ENCODE results near the gene SCD5. TPM values are rescaled to one million over a fixed set of nuclear protein-coding genes. Genes with fewer than 3 reads are reported as not detected.

Gene SCD5
- total RNA-seq, 2 donors from 2014 or later: 0.52 to 1.9 TPM

DNA sequence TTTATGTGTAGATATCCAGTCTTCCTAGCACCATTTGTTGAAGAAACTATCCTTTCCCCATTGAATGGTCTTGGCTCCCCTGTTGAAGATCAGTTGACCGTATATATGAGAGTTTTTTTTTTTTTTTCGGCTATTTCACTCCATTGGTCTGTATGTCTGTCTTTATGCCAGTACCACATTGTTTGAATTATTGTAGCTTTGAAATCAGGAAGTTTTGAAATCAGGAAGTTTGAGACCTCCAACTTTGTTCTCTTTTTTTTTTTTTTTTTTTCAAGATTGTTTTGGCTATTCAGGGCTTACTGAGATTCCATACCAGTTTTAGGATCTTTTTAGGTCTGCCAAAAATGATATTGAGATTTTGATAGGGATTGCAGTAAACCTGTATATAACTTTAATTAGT, 4.3 kb upstream of the SCD5 start:
- Mint-ChIP-seq H3K9me3 (no peaks in the 10 kb centered on the region), H3K27ac (no peak overlapping the region), H3K36me3 (no peaks in the 10 kb centered on the region)
- DNase-seq (ENCODE audit: low spot score in 2 of 2): no peak
- no peak for ATAC-seq

DNA sequence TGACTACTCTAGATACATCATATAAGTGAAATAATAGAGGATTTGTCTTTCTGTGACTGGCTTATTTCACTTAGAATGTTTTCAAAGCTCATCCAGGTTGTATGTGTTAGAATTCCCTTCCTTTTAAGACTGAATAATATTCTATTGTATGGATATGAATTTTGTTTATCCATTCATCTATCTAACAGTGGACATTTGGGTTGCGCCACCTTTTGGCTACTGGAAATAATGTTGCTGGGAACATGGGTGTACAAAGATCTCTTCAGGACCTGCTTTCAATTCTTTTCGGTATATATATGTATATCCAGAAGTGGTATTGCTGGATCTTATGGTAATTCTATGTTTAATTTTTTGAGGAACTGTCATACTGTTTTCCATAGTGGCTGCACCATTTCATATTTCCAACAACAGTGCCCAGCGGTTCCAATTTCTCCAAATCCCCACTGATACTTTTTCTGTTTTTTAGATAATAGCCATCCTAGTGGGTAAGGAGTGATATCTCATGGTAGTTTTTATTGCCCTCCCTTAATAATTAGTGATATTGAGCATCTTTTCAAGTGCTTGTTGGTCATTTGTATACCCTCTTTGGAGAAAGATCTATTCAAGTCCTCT, 3.4 kb upstream of the SCD5 start:
- DNase-seq (ENCODE audit: low spot score in 2 of 2) (no peak), ATAC-seq (no peak)
- Mint-ChIP-seq H3K27ac (no peak overlapping the region), H3K9me3 (no peaks in the 10 kb centered on the region), H3K36me3 (no peaks in the 10 kb centered on the region)

GRCh38 chr4:82799006-82799881, 648 bp upstream of the SCD5 start:
- no peak for DNase-seq (ENCODE audit: low spot score in 2 of 2)
- peak; percentile 15 to 29 for ATAC-seq
- Mint-ChIP-seq H3K27ac (no peak overlapping the region), H3K36me3 (no peaks in the 10 kb centered on the region), H3K9me3 (no peaks in the 10 kb centered on the region)

- no peak overlapping the region for H3K27ac Mint-ChIP-seq
- ATAC-seq (no peak), DNase-seq (ENCODE audit: low spot score in 2 of 2) (peak in 1 of 2 donors; percentile 22)
- no peaks in the 10 kb centered on the region for H3K36me3 Mint-ChIP-seq
- no peaks in the 10 kb centered on the region for H3K9me3 Mint-ChIP-seq
Measured at GRCh38 chr4:82797405-82798111, 1.0 kb downstream of the SCD5 start.

GRCh38 chr4:82797040-82797404, 1.6 kb downstream of the SCD5 start:
- ATAC-seq: no peak
- H3K9me3 Mint-ChIP-seq: no peaks in the 10 kb centered on the region
- H3K36me3 Mint-ChIP-seq: no peaks in the 10 kb centered on the region
- no peak for DNase-seq (ENCODE audit: low spot score in 2 of 2)
- no peak overlapping the region for H3K27ac Mint-ChIP-seq

- DNase-seq (ENCODE audit: low spot score in 2 of 2) (no peak), ATAC-seq (no peak)
- Mint-ChIP-seq H3K36me3 (no peaks in the 10 kb centered on the region), H3K9me3 (no peaks in the 10 kb centered on the region), H3K27ac (no peak overlapping the region)
Measured at GRCh38 chr4:82792912-82793649, 5.5 kb downstream of the SCD5 start.

DNA sequence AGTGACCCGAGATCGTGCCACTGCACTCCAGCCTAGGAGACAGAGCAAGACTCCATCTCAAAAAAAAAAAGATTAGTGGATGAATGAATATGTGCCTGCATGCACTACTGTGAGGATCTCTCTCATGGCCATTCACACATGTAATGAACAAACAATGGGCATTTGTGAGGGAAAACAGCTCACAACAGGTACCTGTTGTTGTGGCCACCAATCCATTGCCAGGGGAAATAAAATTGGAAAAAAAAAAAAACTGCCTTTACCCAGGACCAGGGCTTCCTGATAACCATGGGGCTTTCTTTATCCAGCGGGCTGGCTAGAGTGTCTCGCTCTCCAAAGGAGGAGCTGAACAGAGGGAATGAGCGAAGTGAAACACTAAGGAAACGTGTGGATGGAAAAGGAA, 7.4 kb downstream of the SCD5 start:
- Mint-ChIP-seq H3K36me3 (no peaks in the 10 kb centered on the region), H3K9me3 (no peaks in the 10 kb centered on the region), H3K27ac (no peak overlapping the region)
- no peak for ATAC-seq
- no peak for DNase-seq (ENCODE audit: low spot score in 2 of 2)

- Mint-ChIP-seq H3K9me3 (no peaks in the 10 kb centered on the region), H3K36me3 (no peaks in the 10 kb centered on the region), H3K27ac (no peak overlapping the region)
- ATAC-seq: no peak
- DNase-seq (ENCODE audit: low spot score in 2 of 2): no peak
Measured at GRCh38 chr4:82790060-82790660, 8.4 kb downstream of the SCD5 start.

DNA sequence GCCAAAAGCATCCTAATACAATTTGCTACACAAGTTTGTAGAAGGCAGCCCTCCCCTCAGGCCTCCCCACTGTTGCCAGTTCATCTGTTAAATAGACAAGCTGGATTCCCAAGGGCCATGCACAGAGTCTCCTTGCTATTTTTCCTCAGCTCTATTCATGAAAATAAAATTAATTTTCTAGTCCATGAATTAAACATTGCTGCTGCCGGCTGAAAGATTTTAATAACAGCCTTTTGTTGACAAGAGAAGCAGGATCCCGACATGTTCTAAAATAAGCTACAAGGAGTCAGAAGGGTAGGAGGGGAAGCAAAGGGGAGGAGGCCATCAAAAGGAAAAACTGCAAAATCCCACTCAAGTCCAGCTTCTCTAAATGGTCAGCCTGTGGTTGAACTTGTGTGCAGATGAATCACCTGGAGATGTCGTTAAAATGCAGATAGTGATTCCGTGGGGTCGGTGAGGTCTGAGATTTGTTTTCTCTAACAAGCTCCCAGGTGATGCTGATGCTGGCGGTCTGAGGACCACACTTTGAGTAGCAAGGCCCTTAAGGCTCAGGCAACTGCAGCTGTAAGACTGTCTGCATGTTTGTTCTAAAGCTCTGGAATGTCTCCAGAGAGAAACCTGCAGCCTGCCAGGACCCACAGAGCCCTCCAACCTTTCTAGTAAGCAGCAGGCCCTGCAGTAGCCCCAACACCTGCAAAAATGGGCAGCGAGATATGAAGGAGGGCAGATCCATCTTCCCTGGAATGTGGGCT, 9.4 kb downstream of the SCD5 start:
- DNase-seq (ENCODE audit: low spot score in 2 of 2): no peak
- no peak for ATAC-seq
- H3K36me3 Mint-ChIP-seq: no peaks in the 10 kb centered on the region

DNA sequence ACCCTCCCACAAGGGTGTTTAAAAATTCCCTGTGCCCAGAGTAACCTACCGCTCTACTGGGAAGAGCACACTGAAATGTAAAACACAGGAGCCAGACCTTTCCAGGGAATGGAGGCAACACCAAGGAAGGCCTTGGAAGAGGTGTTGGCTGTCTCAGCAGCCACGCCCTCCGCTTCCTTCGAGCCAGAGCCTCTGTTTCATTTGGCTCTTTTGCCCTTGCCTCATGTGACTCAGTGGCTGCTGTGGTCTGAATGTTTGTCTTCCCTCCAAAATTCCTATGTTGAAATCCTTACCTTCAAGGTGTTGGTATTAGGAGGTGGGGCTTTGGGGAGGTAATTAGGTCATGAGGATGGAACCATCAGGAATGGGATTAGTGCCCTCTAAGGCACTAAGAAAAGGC, 11.3 kb downstream of the SCD5 start:
- Mint-ChIP-seq H3K36me3 (no peaks in the 10 kb centered on the region), H3K27ac (no peak overlapping the region), H3K9me3 (no peaks in the 10 kb centered on the region)
- no peak for DNase-seq (ENCODE audit: low spot score in 2 of 2)
- no peak for ATAC-seq

More for the DNA sequence above, 9.4 kb downstream of the SCD5 start:
- Mint-ChIP-seq H3K9me3 (no peaks in the 10 kb centered on the region), H3K27ac (no peak overlapping the region)

GRCh38 chr4:82786828-82787227, 11.8 kb downstream of the SCD5 start:
- ATAC-seq: no peak
- Mint-ChIP-seq H3K27ac (no peak overlapping the region), H3K9me3 (no peaks in the 10 kb centered on the region), H3K36me3 (no peaks in the 10 kb centered on the region)
- no peak for DNase-seq (ENCODE audit: low spot score in 2 of 2)

DNA sequence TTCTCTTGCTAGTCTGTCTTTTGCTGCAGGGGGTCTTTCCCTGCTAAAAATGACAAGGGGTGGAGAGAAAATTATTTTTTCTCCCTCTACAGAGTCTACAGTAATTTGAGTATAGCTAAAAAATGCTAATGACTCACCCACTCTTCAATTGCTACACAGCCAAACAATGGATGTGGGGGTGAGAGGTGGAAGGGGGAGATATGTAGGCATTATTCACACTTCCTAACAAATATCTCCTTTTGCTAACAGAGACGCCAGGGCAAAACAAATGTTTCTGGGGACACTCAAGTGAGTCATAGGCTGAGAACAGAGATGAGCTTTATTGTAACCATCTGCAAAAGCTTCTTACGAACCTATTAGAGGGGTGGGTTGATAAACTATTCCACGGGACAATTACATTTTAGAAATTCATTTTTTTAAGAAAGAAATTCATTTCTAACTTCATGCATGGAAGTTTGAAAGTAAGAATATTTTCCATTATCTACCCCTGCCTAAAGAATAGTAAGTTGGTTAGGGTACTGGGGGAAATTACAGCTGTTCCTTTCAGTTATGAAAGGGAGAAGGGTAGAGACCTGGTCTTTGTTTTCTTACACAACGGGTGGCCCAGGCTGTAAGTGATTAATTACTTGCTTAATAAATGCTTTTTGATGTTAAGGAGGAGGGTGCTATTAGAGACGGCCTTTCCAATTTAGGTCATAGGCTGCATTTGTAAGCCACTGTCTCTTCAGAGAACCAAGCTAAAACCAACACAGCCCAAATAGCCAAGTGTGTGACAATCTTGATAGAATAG, 12.8 kb downstream of the SCD5 start:
- H3K9me3 Mint-ChIP-seq: no peaks in the 10 kb centered on the region
- no peak overlapping the region for H3K27ac Mint-ChIP-seq
- H3K36me3 Mint-ChIP-seq: no peaks in the 10 kb centered on the region
- DNase-seq (ENCODE audit: low spot score in 2 of 2): no peak
- ATAC-seq: no peak

DNA sequence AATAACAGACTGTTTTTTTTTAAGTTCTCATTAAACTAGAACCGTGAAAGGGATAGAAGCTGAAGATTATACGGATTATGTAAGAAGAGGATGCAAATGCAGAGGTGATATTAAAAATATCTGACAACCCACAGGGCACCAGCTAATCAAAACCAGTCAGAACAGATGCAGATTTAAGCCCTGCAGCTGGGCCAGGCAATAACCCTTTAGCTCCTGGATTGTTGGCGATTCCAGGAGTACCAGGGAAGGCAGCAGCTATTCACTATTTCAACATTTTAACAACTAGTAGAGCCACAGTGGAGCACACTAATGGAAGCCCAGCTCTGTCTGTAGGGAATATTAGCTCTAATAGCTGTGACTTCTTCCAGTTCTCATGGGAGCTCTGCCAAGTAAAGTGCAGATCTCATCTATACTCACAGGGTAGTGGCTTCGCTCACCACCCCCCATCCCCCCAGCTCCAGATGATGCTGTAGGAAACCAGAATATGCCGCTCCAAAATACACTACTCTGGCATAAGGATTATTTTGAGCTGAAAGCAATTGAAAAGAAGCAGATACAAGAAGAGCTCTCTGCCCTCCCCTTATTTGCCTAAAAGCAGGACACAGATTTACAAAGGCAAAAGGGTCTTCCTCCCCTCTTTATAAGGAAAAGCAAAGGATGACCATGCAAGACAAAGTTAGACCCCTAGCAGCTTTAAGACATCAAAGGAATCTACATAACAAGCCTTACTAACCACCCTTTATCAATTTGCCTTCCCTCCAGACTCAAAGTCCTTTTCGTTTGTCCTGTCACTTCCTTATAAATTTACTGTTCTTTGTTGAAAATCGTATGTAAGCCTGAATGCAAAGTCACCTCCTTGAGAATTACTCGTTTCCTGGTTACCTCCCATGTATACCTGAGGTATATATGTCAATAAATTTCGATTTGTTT, 13.7 kb downstream of the SCD5 start:
- ATAC-seq (no peak), DNase-seq (ENCODE audit: low spot score in 2 of 2) (no peak)
- Mint-ChIP-seq H3K36me3 (no peaks in the 10 kb centered on the region), H3K9me3 (no peaks in the 10 kb centered on the region), H3K27ac (no peak overlapping the region)

GRCh38 chr4:82782626-82783345, 15.8 kb downstream of the SCD5 start:
- DNase-seq (ENCODE audit: low spot score in 2 of 2): no peak
- Mint-ChIP-seq H3K9me3 (no peaks in the 10 kb centered on the region), H3K27ac (no peak overlapping the region), H3K36me3 (no peaks in the 10 kb centered on the region)
- no peak for ATAC-seq
